ENCODE data around the gene PBRM1.

DNA sequence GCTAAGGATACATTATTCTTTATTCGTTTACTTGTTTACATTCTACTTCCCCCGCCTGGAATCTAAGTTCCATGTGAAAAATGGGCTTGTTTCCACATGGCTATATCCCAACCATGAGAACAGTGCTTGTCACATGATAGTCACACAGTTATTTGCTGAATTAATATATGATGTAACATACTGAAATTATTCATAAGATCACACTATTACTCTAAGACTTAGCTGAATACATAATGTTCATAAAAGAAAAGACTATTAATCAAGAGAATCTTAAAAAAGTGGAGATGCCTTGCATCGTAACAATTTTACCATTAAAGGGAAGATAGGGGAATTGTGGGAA lies 6.5 kb downstream of the PBRM1 start:
- TF ChIP-seq NR2C2 (CRISPR knock-in tag; IDR thresholded peaks at IDR 0.05; ENCODE audit: borderline replicate concordance) = no peak
- TF ChIP-seq, protein P1, sequence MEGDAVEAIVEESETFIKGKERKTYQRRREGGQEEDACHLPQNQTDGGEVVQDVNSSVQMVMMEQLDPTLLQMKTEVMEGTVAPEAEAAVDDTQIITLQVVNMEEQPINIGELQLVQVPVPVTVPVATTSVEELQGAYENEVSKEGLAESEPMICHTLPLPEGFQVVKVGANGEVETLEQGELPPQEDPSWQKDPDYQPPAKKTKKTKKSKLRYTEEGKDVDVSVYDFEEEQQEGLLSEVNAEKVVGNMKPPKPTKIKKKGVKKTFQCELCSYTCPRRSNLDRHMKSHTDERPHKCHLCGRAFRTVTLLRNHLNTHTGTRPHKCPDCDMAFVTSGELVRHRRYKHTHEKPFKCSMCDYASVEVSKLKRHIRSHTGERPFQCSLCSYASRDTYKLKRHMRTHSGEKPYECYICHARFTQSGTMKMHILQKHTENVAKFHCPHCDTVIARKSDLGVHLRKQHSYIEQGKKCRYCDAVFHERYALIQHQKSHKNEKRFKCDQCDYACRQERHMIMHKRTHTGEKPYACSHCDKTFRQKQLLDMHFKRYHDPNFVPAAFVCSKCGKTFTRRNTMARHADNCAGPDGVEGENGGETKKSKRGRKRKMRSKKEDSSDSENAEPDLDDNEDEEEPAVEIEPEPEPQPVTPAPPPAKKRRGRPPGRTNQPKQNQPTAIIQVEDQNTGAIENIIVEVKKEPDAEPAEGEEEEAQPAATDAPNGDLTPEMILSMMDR (CRISPR knock-in tag; IDR thresholded peaks at IDR 0.05) = no peak
- TF ChIP-seq SUZ12 (IDR thresholded peaks at IDR 0.05; ENCODE audit: low read depth, low read length) = no peak
- no peak for TF ChIP-seq CBFB (CRISPR knock-in tag; IDR thresholded peaks at IDR 0.05)
- TF ChIP-seq PPARG (CRISPR knock-in tag; conservative IDR thresholded peaks at IDR 0.05) = no peak
- TF ChIP-seq FOXA3 (CRISPR knock-in tag; IDR thresholded peaks at IDR 0.05) = no peak
- no peak for TF ChIP-seq ZNF160 (CRISPR knock-in tag; IDR thresholded peaks at IDR 0.05)
- no peak for TF ChIP-seq ZNF460 (CRISPR knock-in tag; IDR thresholded peaks at IDR 0.05; ENCODE audit: borderline replicate concordance)
- TF ChIP-seq, protein P2, sequence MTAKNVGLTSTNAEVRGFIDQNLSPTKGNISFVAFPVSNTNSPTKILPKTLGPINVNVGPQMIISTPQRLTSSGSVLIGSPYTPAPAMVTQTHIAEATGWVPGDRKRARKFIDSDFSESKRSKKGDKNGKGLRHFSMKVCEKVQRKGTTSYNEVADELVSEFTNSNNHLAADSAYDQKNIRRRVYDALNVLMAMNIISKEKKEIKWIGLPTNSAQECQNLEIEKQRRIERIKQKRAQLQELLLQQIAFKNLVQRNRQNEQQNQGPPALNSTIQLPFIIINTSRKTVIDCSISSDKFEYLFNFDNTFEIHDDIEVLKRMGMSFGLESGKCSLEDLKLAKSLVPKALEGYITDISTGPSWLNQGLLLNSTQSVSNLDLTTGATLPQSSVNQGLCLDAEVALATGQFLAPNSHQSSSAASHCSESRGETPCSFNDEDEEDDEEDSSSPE (CRISPR knock-in tag; IDR thresholded peaks at IDR 0.05) = no peak
- TF ChIP-seq RFX5 (IDR thresholded peaks at IDR 0.05; ENCODE audit: low read depth, low read length) = no peak
- no peak for TF ChIP-seq ZC3H4 (CRISPR knock-in tag; IDR thresholded peaks at IDR 0.05; ENCODE audit: borderline replicate concordance)
- TF ChIP-seq PHF8 (CRISPR knock-in tag; IDR thresholded peaks at IDR 0.05) = no peak
